ENCODE results near the gene ETV5.

GRCh38 chr3:186128158-186128557 is 19.3 kb upstream of the ETV5 start:
- TF ChIP-seq BHLHE40 (IDR thresholded peaks at IDR 0.05; ENCODE audit: borderline replicate concordance) (no peak), FOXM1 (IDR thresholded peaks at IDR 0.05; ENCODE audit: borderline replicate concordance) (no peak), CTBP1 (IDR thresholded peaks at IDR 0.05; ENCODE audit: borderline replicate concordance) (no peak), SP1 (IDR thresholded peaks at IDR 0.05) (no peak)

All from HEK293T (cell line).